Hepatic stellate cell (primary cell): ENCODE measurements around the gene CSE1L.
"Not testable (repeated sequence)": the region's sequence is repeated elsewhere in the genome, so short reads cannot be mapped to it uniquely, and the experiment has no call there.

Experiments used
- DNase-seq: peaks from one replicate; pipeline ENCODE4 v3.0.0; 2011; ENCODE audit warnings: low spot score

Gene CSE1L, protein sequence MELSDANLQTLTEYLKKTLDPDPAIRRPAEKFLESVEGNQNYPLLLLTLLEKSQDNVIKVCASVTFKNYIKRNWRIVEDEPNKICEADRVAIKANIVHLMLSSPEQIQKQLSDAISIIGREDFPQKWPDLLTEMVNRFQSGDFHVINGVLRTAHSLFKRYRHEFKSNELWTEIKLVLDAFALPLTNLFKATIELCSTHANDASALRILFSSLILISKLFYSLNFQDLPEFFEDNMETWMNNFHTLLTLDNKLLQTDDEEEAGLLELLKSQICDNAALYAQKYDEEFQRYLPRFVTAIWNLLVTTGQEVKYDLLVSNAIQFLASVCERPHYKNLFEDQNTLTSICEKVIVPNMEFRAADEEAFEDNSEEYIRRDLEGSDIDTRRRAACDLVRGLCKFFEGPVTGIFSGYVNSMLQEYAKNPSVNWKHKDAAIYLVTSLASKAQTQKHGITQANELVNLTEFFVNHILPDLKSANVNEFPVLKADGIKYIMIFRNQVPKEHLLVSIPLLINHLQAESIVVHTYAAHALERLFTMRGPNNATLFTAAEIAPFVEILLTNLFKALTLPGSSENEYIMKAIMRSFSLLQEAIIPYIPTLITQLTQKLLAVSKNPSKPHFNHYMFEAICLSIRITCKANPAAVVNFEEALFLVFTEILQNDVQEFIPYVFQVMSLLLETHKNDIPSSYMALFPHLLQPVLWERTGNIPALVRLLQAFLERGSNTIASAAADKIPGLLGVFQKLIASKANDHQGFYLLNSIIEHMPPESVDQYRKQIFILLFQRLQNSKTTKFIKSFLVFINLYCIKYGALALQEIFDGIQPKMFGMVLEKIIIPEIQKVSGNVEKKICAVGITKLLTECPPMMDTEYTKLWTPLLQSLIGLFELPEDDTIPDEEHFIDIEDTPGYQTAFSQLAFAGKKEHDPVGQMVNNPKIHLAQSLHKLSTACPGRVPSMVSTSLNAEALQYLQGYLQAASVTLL

GRCh38 chr20:49046087-49046900 lies at the start of gene CSE1L:
Gene CSE1L (plus strand): TSS chr20:49046312. CDS start chr20:49058464, 12,152 bp downstream.
- peak; percentile 94 for DNase-seq

GRCh38 chr20:48999890-49000870 lies 45.9 kb upstream of the CSE1L start:
- DNase-seq = no peak

DNA sequence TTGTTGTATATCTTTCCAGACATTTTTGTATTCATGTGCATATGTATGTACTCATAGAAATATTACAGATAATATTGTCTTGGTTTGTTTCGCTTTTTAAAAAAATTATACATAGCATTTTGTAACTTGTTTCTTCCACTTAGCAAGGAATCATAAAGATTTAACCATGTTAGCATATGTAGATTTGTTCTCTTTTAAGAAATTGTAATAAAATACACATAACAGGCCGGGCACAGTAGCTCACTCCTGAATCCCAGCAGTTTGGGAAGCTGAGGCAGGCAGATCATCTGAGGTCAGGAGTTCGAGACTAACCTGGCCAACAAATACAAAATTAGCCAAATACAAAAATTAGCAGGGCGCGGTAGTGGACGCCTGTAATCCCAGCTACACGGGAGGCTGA lies 44.4 kb upstream of the CSE1L start:
- DNase-seq = no peak

DNA sequence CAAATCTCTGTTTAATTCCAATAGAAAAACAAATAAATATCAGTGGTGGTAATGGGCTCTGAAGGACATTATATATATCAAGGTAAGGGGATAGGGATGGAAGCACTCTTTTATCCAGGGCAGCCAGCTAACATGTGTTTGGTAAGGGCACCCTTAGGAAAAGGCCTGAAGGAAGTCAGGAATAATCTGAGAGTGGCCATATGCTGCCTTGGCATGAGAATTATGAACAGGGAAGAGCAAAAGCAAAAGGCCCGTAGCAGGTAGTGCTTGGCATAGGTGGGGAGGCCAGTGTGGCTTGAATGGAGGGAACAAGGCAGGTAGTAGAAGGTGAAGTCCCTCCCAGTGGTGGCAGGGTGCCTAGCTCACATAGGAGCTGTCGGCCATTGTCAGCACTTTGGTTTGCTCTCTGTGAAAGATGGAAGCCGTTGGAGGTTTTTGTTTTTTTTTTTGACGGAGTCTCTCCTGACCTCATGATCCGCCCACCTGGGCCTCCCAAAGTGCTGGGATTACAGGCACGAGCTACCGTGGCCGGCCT lies 39.6 kb upstream of the CSE1L start:
- DNase-seq = no peak

- DNase-seq = no peak
These were observed 36.0 kb upstream of the CSE1L start for GRCh38 chr20:49009899-49010631.

- no peak for DNase-seq
These were observed 21.9 kb upstream of the CSE1L start for GRCh38 chr20:49024220-49024619.

GRCh38 chr20:49028177-49028576 lies 17.9 kb upstream of the CSE1L start:
- not testable (repeated sequence) for DNase-seq

GRCh38 chr20:49028684-49029083 lies 17.4 kb upstream of the CSE1L start:
- DNase-seq = peak; percentile 52

- DNase-seq = peak; percentile 19
These were observed 16.9 kb upstream of the CSE1L start for GRCh38 chr20:49029203-49029602.

DNA sequence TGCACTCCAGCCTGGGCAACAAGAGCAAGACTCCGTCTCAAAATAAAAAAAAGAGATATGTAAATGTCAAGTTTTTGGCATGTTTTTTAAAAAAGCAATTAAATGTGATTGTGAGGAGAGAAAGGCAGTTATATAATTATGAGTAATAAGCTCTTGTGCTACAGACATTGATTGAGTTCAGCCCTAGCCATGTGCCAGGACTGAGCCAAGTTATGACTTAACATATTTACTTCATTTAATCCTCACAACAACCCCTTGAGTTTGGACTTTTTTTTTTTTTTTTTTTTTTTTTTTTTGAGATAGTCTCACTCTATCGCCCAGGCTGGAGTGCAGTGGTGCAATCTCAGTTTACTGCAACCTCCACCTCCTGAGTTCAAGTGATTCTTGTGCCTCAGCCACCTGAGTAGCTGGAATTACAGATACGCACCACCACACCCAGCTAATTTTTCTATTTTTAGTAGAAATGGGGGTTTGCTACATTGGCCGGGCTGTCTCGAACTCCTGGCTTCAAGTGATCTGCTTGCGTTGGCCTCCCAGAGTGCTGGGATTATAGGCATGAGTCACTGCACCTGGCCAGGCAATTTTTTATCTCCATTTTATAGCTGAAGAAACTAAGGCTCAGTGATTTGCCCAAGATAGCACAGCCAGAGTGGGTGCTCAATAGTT lies 15.0 kb upstream of the CSE1L start:
- DNase-seq = no peak

GRCh38 chr20:49032455-49032854 lies 13.7 kb upstream of the CSE1L start:
- no peak for DNase-seq

DNA sequence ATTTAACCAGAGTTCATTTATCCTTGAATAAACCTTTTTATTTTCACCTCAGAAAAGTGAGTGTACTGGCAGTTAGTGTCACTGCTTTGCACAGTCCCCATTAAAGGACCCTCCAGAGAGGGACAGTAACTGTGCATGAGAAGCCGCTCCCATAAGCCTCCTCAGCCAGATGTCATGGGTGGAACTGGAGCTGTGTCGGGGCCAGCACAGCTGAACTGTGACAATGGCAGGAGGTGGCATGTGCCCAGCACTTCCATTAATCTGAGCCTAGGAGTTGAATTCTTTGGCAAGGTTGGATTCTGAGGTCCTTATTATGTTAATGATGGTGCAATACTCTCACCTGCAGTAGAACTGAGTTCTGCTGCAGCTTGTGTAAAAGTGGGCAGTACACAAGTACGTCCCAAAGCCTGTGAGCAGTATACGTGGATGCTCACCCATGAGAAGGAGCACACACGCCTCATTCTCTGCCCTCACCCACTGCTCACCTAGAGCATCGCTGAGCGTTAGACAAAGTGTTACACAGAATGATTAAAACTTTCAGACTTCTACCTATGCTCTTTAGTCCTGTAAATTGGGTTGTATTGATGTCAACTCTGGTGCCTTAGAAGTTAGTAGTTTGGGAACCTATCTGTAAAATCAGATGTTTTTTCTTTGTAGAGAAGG lies 11.9 kb upstream of the CSE1L start:
- no peak for DNase-seq

GRCh38 chr20:49037962-49038387 lies 8.1 kb upstream of the CSE1L start:
- no peak for DNase-seq

DNA sequence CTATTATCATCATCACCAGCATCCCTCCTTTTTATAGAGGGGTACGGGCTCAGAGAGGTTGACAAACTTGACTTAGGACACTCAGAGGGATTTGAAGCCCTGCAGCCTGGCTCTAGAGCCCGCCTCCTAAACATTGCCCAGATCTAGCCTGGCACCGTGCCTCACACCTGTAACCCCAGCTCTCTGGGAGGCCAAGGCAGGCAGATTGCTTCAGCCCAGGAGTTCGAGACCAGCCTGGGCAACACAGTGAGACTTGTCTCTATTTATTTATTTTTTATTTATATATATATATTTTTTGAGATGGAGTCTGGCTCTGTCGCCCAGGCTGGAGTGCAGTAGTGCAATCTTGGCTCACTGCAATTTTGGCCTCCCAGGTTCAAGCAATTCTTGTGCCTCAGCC lies 6.3 kb upstream of the CSE1L start:
- no peak for DNase-seq

GRCh38 chr20:49043000-49043399 lies 3.1 kb upstream of the CSE1L start:
- no peak for DNase-seq

DNA sequence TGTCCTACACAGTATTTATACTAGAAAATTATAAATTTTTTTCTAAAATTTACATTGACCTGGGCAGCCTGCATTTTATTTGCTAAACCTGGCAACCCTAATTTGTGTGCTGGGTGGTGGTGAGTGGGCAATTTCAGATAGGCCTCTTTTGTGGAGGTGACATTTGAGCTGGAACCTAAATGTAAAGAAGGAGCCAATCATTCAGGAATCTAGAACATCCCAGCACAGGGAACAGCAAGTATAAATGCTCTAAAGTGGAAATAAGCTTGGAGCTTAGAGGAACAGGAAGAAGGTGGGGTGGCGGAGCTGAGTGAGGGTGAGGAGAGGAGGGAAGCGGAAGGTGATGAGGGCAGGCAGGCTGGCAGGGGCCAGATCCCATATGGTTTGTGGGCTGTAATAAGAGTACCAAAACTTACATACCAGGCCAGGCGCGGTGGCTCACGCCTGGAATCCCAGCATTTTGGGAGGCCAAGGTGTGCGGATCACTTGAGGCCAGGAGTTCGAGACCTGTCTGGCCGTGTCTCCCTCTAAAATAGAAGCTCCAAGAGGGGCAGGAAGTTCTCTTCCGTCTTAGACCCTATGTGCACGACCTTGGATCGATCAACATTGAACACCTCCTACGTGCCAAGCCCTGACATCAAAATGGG lies 549 bp upstream of the CSE1L start:
- DNase-seq = no peak

DNA sequence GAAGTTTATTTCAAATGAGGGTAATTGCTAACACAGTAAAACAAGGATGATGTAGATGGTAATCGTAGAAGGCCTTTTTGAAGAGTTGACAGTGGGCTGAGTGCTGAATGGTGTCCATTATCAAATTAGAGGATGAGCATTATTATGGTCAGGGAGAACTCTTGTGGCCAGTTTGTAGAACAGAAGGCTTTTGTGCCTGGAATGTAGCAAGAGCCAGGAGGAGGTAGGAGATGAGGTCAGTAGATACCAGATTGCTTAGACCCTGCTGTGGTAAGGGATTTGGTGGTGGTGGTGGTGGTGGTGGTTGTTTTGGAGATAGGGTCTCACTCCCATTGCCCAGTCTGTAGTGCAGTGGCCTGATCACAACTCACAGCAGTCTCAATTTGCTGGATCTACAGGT lies 6.2 kb downstream of the CSE1L start:
- DNase-seq = no peak

- DNase-seq = no peak
These were observed 8.0 kb downstream of the CSE1L start for GRCh38 chr20:49054056-49054643.
